Body of pancreas (tissue), 4 donors: ENCODE measurements around the gene VAV2. TPM values are rescaled to one million over a fixed set of nuclear protein-coding genes. Genes with fewer than 3 reads are reported as not detected.

Source experiments
- ATAC-seq: fragments of 150-250 bp; one replicate; pipeline ENCODE4 v1.9.1; 2016
- DNase-seq, 4 donors: peaks; one replicate each; pipeline ENCODE4 v3.0.0-alpha.2; 2019
- H3K27ac ChIP-seq, 4 donors: fragments of 200-600 bp; sonication (generic); 1 replicate in 3 of 4; 2 replicates in 1 of 4; pipeline versions ENCODE4 v1.5.1 to v1.6.1; 2016 to 2019; ENCODE audit warnings: mild to moderate bottlenecking in 1 of 4, mixed read lengths in 1 of 4, moderate library complexity in 1 of 4
- H3K27me3 ChIP-seq, 2 donors: fragments of 200-600 bp; sonication (generic); one replicate each; pipeline ENCODE4 v1.6.0; 2016; ENCODE audit warnings: mild to moderate bottlenecking in 1 of 2
- H3K36me3 ChIP-seq, 2 donors: fragments of 200-600 bp; sonication (generic); replicated peaks in 1 of 2; 2 replicates each; pipeline ENCODE4 v1.5.1; 2016; ENCODE audit warnings: low read depth in 2 of 2; ENCODE audit not compliant: insufficient read depth in 1 of 2
- H3K4me1 ChIP-seq: fragments of 200-600 bp; sonication (generic); one replicate; pipeline ENCODE4 v1.6.0; 2016
- H3K4me3 ChIP-seq, 2 donors: fragments of 200-600 bp; sonication (generic); 1 replicate in 1 of 2; 2 replicates in 1 of 2; pipeline ENCODE4 v1.5.1; 2016 to 2019
- H3K9me3 ChIP-seq, 3 donors: fragments of 200-600 bp; sonication (generic); 1 replicate in 2 of 3; 2 replicates in 1 of 3; pipeline ENCODE4 v1.5.1; 2016
- CTCF ChIP-seq, 7 experiments: fragments of 450-650 bp in 4 of 7; fragments of 200-600 bp in 3 of 7; sonication (generic) in 3 of 7; IDR thresholded peaks; one replicate each; pipeline ENCODE4 v1.5.1; 2016 to 2019; ENCODE audit warnings: antibody characterized with exemption in 7 of 7
- POLR2A ChIP-seq, 3 donors: fragments of 450-650 bp; IDR thresholded peaks; one replicate each; pipeline ENCODE4 v1.6.1; 2016; ENCODE audit warnings: antibody characterized with exemption in 3 of 3, mild to moderate bottlenecking in 2 of 3
- WGBS, 2 donors: methylation state at CpG; one replicate each; pipeline ENCODE4 v1.1.5; 2017; 5-methylcytosine and 5-hydroxymethylcytosine counted together
- intact Hi-C: fragments of 100-400 bp; cut with DNase I; formaldehyde crosslinking; loops from one replicate; pipeline ENCODE4 v1.15.1; 2023
- total RNA-seq, 2 donors: library from RNA; depleted of rRNA; stranded (reverse); fragments of >200 nt; gene quantifications; one replicate each; pipeline ENCODE4 v1.1.0, GENCODE V29; 2016

VAV2 gene
- total RNA-seq, 2 donors from 2014 or later: 31.6 to 32.3 TPM

GRCh38 chr9:134039386-134040175, 47.5 kb upstream of the VAV2 start:
- no peak overlapping the region for H3K4me3 ChIP-seq
- no peaks in the 10 kb centered on the region for H3K27me3 ChIP-seq
- 96 to 97% methylated on average over 12 to 20 of the region's 20 CpGs for WGBS, 2 donors
- H3K36me3 ChIP-seq: peaks cover 0 to 29% of the 10 kb centered on the region in 2 donors
- H3K4me1 ChIP-seq: no peaks in the 10 kb centered on the region
- H3K27ac ChIP-seq: no peak overlapping the region
- no peak for ATAC-seq
- no peaks in the 10 kb centered on the region for H3K9me3 ChIP-seq
- DNase-seq: no peak
- intact Hi-C loops: no loop called here
- TF ChIP-seq POLR2A (IDR thresholded peaks at IDR 0.05) (no peak), CTCF (IDR thresholded peaks at IDR 0.05) (no peak)

- no peak for DNase-seq
- no peak for TF ChIP-seq POLR2A (IDR thresholded peaks at IDR 0.05)
- 91 to 100% methylated on average over 2 of the region's 2 CpGs for WGBS, 2 donors
- Histone ChIP-seq H3K4me3 (no peak overlapping the region), H3K27me3 (no peaks in the 10 kb centered on the region), H3K36me3 (peaks cover 0 to 31% of the 10 kb centered on the region in 2 donors), H3K4me1 (no peaks in the 10 kb centered on the region), H3K9me3 (no peaks in the 10 kb centered on the region), H3K27ac (no peak overlapping the region)
- ATAC-seq: no peak
- intact Hi-C loops: no loop called here
Measured at GRCh38 chr9:134037641-134038040, 45.5 kb upstream of the VAV2 start.

- Histone ChIP-seq H3K27me3 (no peaks in the 10 kb centered on the region), H3K4me1 (no peaks in the 10 kb centered on the region), H3K9me3 (no peaks in the 10 kb centered on the region), H3K27ac (no peak overlapping the region), H3K36me3 (peaks cover 3 to 31% of the 10 kb centered on the region in 2 donors), H3K4me3 (no peak overlapping the region)
- DNase-seq: no peak
- no peak for ATAC-seq
- intact Hi-C loops: no loop called here
- TF ChIP-seq POLR2A (IDR thresholded peaks at IDR 0.05): no peak
- TF ChIP-seq CTCF (IDR thresholded peaks at IDR 0.05): no peak
- 92 to 94% methylated on average over 15 to 16 of the region's 16 CpGs for WGBS, 2 donors
Measured at GRCh38 chr9:134036130-134036529, 44.0 kb upstream of the VAV2 start.

- H3K27ac ChIP-seq: no peak overlapping the region
- H3K36me3 ChIP-seq: peaks cover 3 to 31% of the 10 kb centered on the region in 2 donors
- H3K9me3 ChIP-seq: no peaks in the 10 kb centered on the region
- no peak overlapping the region for H3K4me3 ChIP-seq
- TF ChIP-seq POLR2A (IDR thresholded peaks at IDR 0.05): no peak
- TF ChIP-seq CTCF (IDR thresholded peaks at IDR 0.05): no peak
- intact Hi-C loops: no loop called here
- ATAC-seq (no peak), DNase-seq (no peak)
- no peaks in the 10 kb centered on the region for H3K27me3 ChIP-seq
- 86 to 93% methylated on average over 12 to 27 of the region's 28 CpGs for WGBS, 2 donors
- H3K4me1 ChIP-seq: no peaks in the 10 kb centered on the region
Measured at GRCh38 chr9:134035041-134036039, 43.2 kb upstream of the VAV2 start.
